GM21447 (cell line): Measurements from ENCODE around the gene DCUN1D3.
"Not testable (repeated sequence)": the region's sequence is repeated elsewhere in the genome, so short reads cannot be mapped to it uniquely, and the experiment has no call there.

Experiments used
- ATAC-seq: cut with Tn5 transposase; IDR thresholded peaks from one replicate; pipeline ENCODE4 v1.9.1; 2021; ENCODE audit not compliant: unreplicated experiment

Gene DCUN1D3

DNA sequence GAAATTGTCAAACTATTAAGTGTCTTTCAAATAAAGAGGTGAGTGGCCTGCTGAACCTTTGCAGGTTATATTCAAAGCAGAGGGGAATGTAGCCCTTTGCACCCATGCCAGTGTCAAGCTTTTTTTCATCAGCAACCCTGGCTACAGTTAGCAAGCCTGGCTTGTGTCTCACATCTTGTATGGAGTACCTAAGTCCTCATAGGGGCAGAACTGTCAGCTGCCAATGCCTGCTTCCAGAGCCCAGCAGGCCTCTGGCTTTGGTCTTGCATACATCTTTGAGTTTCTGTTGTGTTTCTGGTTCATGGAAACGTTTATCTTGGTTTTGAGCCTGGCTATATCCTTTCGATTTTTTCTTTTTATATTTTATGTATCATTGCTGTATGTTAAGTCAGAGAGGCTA lies 67.1 kb downstream of the DCUN1D3 start:
- no peak for ATAC-seq

DNA sequence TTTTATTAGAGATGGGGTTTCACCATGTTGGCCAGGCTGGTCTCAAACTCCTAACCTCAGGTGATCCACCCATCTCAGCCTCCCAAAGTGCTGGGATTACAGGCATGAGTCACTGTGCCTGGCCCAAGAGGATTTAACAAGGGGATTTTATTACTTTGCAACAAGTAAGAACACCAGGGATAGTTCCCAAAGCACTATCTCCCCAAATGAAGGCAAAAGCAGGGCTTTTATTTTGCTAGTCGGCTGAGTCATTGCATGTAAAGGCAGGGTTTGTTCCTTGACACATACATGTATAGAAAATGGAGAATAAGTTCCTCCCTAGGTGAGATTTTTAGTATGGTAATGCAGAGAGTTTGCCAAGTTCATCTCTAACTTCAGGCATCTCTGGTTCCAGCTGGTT lies 69.8 kb downstream of the DCUN1D3 start:
- no peak for ATAC-seq

DNA sequence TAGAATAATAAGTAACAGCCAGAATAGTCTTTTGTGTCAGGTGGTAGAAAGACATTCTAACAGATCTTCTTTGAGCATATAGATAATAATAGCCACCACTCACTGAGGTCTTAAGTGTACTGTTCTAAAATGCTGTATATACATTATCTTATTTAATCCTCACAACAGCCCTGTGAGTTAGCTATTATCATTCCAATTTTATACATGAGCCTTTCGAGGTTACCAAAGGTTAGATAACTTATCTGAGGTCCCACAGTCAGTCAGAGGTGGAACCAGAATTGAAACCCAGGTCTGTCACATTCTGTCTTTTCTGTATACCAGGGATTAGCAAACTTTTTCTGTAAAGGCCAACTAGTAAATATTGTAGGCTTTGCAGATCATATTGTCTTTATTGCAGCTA lies 70.6 kb downstream of the DCUN1D3 start:
- ATAC-seq, result no peak

DNA sequence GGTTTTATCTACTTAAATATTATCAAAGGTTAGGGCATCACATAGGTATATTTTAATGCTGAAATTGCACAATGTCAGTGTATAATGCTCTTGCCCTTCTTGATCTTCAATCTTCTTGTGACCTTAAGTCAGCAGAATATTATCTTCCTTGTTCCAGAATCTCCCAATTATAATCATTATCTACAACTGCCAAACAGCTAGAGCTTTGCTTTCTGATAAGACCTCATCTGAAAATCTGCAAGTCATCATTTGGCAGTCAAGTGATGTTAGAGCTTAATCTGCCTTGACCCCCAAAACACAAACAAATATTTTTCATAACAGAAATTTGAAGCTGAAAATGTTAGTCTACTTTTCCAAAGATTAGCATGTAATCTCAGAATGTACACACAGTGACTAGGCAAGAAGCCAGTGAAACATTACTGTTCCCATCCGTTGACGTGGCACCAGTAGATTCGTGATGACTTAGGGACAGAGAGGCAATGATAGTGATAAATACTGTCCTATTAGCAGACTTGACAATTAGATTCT lies 74.1 kb downstream of the DCUN1D3 start:
- no peak for ATAC-seq

DNA sequence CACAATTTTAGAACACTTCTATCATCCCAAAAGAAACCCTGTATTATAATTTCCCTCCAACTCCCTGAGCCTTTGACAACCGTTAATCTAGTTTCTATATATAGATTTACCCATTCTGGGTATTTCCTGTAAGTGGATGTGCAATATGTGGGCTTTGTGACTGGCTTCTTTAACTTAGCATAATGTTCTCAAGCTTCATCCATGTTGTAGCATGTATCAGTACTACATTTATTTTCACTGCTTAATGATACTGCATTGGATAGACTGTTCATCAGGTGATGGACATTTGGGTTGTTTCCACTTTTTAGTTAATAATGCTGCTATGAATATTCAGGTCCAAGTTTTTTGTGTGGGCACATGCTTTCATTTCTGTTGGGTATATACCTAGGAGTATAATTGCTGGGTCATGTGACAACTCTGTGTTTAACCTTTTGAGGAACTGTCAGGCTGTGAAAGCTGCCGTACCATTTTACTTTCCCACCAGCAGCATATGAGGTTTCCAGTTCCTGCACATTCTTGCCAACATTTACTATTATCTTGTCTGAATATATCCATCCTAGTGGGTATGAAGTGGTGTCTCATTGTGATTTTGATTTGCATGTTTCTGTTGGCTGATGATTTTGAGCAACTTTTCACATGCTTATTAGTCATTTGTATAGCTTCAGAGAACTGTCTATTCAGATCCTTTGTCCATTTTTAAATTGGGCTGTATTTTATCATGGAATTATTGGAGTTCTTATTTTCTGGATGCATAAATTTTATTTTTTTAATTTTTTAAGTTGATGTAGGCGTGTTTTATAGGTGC lies 77.4 kb downstream of the DCUN1D3 start:
- ATAC-seq, result no peak

DNA sequence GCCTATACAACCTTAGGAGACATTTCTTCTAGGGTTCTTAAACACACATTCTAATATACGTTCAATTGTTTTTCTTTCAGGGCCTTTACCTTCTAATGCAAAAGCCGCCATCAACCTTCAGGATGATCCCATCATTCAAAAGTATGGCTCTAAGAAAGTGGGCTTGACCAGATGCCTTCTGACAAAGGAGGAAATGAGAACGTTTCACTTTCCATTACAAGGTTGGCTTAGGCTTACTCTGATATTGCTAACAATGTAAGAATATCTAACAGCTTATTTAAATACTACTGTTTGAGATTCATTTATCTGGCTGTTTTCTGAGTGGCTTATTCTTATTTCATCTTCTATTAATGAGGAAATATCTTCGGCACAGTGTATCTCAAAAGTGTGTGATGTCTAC lies 78.5 kb downstream of the DCUN1D3 start:
- no peak for ATAC-seq

DNA sequence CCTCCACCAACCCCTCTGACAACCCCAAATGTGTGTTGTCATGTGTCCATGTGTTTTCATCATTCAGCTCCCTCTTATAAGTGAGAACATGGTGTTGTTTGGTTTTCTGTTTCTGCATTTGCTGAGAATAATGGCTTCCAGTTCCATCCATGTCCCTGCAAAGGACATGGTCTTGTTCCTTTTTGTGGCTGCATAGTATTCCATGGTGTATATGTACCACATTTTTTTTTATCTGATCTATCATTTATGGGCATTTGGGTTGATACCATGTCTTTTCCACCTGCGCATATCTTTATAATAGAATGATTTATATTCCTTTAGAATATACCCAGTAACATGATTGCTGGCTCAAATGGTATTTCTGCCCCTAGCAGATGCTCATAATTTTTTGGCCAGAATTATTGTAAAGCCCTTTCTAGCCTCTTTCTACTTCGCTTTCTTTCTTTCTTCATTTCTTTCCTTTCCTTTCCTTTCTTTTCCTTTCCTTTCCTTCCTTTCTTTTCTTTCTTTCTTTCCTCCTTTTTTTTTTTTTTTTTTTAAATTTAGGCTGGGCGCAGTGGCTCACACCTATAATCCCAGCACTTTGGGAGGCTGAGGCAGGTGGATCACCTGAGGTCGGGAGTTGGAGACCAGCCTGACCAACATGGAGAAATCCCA lies 81.1 kb downstream of the DCUN1D3 start:
- ATAC-seq, result no peak

DNA sequence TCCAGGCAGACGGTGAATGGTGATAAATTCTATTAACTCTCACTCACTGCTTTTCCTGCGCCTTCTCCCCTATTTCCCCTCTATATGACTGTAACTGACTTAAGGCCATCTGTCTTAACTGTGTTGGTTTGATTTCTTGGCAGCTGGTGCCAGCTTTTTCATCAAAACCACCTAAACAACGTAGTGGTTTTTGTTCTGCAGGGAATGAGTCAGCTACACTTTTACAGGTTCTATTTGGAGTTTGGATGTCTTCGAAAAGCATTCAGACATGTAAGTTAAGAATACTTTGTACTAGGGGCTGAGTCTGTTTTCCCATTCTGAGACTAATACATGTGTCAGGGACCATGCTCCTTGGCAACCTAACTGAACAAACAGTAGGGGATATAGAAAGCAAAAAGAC lies 85.4 kb downstream of the DCUN1D3 start:
- ATAC-seq, result no peak

DNA sequence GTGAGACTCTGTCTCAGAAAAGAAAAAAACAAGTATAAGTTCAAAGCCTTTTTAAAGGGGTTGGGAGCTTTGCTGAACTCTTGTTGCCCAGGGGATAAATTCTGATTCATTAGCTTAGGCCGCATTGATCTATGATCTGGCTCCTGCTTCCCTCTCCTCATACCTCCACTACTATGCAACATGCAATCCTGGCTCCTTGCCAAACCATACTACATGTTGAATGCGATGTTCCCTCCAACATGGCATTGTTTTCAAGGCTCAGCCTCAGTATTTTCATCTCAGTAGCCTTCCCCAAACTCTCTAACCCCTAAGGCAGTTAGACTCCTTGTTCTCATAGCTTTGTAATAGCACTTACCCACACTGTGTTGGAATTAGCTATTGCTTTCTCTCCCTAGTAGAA lies 87.6 kb downstream of the DCUN1D3 start:
- no peak for ATAC-seq

DNA sequence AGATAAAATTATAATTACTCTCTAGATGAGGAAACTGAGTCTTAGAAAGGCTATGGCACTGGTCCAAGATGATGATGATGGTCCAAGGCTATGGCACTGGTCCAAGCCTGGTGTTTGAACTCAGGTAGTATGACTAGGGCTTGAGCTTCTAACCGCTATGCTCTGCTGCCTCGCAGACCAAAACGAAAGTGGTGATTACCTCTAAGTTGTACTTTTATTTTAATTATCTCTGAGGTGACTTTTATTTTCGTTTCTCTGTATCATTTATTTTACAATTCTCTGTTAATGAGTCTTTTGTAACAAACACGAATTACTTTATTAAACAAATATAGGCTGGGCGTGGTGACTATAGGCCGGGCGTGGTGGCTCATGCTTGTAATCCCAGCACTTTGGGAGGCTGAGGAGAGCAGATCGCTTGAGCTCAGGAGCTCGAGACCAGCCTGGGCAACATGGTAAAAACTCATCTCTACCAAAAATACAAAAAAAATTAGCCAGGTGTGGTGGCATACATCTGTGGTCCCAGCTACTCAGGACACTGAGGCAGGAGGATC lies 88.2 kb downstream of the DCUN1D3 start:
- no peak for ATAC-seq

DNA sequence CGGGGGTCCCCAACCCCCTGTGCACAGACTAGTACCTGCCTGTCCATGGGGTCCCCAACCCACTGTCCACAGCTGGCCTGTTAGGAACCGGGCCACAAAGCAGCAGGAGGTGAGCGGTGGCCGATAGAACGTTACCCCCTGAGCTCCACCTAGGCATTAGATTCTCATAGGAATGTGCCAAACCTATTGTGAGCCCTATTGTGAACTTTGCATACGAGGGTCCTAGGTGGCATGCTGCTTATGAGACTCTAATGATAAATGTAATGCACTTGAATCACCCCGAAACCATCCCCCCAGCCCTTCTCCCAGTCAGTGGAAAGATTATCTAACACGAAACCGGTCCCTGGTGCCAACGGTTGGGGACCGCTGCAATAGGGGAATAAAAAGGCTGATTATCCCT lies 92.3 kb downstream of the DCUN1D3 start:
- ATAC-seq, result no peak

DNA sequence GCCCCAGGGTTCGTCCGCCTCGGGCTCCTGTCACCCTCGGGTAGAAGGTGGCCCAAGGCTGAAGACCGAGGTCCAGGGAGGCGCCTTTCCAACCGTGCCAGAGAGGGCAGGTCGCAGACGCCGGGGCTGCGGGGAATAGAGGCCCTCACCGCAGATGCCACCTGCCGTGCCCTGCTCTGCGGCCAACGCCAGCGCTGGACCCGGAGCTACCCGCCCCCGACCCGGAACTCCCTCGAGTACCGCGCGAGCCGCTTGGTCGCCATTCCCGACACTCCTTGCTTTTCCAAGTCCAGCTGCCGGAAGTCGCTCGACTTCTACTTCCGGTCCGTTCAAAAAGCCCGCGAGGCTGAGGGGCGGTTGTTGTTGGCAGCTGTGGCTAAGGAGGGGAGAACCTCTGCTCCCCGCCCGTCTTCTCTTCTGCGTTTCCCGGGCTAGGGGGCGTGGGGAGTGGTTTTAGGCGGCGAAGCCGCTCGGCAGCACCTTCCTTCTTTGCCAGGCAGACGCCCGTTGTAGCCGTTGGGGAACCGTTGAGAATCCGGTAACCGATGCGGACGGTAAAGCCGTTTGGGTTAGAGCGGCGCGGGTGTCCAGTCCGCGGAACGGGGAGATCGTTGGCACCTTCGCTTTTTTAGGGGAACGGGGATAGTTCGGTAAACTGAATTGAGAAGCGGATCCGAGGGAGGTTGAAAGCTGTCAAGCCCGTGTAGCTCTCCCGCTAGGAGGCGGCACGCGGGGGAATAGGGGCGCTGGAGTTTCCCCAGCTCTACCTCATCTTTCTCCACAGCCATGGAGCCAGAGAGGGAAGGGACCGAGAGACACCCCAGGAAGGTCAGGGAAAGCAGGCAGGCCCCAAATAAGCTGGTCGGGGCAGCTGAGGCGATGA lies 93.7 kb downstream of the DCUN1D3 start, which contains the start of the genes ERI2 and REXO5:
TSS of gene ERI2 (minus strand) at position 305 of the 883 bp plus-strand sequence. CDS start at position 263, 42 bp downstream.
TSS of gene REXO5 (plus strand) at position 360 of the 883 bp plus-strand sequence. CDS start at position 787, 427 bp downstream.
- peak; percentile 82 for ATAC-seq

DNA sequence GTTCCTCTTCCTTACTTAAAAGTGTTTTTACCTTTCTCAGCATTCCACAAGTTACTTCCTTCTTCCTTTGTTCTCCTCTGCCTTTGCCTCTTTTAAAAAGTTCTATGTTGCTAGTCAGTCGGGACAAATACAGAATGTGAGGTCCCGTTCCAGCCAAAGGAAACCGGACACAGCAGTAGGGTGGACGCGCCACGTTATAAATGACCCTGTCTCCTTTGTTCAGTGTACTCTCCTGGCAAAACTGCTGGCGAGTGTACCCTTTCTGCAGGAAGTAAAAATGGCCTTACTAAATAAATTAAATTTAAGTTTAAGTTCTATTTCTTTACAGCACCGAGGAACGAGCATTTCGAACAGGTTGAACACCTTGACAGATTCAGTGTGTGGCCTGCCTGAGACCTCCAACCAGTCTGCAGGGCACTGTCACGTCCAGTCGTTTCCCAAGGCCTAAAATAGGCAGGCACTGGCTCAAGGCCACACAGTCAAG lies 94.4 kb downstream of the DCUN1D3 start:
- ATAC-seq, result not testable (repeated sequence)
